CD4-positive, alpha-beta T cell treated with Interleukin-4 for 1 hour (primary cell): Measurements from ENCODE around the gene SLC25A26.
A peak's percentile ranks its signal among the peaks of the same experiment; 100 is the strongest.
"Not testable (repeated sequence)": the region's sequence is repeated elsewhere in the genome, so short reads cannot be mapped to it uniquely, and the experiment has no call there.

Source experiments
- DNase-seq, 2 donors: peaks; one replicate each; pipeline ENCODE4 v3.0.0-alpha.2; 2020 to 2022

The SLC25A26 gene

DNA sequence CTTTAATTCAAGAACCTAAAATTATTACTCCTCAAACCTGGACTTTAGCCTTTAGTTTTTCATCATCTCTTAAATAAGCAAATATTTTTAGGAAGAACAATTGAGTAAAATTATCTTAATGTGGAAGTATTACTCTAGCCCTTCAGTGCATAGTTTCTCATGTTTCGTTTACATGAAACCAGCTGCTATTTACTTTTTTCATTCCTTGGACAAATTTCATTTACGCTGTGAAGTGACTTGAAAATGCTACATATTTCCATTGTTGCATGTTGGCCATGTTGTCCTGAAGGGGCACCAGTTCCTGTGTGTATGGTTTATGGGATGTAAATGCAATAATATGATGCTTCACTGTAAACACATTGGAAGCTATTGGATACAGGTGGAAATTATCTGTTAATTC, 49.9 kb downstream of the SLC25A26 start:
- no peak for DNase-seq

GRCh38 chr3:66271231-66271630, 50.4 kb downstream of the SLC25A26 start:
- no peak for DNase-seq

- no peak for DNase-seq
These were observed 51.2 kb downstream of the SLC25A26 start for GRCh38 chr3:66272016-66272415.

DNA sequence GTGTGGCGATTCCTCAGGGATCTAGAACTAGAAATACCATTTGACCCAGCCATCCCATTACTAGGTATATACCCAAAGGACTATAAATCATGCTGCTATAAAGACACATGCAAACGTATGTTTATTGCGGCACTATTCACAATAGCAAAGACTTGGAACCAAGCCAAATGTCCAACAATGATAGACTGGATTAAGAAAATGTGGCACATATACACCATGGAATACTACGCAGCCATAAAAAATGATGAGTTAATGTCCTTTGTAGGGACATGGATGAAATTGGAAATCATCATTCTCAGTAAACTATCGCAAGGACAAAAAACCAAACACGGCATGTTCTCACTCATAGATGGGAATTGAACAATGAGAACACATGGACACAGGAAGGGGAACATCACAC, 54.0 kb downstream of the SLC25A26 start:
- not testable (repeated sequence) for DNase-seq

DNA sequence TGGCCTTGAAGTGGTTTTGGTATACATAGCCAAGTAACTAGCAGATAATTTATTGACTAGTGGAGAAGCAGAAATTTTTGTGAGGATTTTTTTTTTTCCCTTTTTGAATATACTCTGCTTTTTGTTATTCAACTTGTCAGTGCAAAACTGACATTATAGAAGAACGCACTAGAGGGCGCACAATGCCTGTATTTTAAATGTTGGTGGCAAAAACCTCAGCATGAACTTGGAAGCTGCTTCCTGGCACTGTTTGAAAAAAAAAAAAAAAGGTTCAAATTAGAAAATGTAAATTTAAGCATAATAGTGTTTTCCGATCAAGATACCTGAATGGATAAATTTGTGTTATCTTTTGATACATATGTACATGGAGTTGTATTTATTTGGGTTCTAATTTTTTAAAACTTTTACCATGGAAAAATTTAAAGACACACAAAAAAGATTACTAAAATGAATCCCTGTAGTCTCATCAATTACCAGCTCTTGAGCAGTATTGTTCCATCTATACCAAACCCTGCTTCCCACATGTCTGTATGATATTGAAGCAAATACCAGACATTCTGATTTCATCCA, 56.0 kb downstream of the SLC25A26 start:
- peak; percentile 67 to 82 for DNase-seq

DNA sequence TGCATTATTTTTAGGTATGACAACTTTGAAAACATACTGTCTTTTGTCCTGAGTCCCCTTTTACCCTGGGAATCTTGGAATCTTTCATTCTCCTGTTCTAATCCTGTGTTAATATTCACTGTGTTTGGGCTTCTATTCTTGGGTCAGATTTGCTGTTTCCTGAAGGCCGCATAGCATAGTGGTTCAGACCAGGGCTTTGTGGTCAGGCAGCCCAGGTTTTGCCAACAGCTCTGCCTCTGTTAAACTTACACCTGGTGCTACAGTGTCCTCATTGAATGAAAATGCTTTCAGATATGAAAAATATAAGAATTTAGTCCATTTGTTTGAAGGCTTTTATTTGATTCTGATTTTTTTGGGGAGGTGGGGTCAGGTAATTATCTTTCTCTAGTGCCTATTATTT, 58.4 kb downstream of the SLC25A26 start:
- DNase-seq: no peak

DNA sequence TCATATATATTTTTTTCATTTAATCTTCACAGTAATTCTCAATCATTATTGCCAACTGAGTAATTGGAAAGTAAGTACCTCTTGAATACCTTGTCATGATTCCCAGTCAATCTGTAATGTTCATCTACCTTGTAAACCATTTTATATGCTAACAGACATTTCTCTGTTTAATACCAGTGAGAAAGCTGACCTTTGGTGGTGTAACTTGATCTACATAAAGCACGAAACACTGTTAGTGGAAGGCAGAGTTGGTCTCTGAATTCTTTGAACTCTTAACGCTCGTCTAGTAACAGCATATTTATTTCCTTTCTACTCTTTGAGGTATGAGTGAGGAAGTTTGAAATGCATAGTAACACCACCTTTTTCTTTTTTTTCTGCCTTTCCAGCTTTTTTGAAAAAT, 59.5 kb downstream of the SLC25A26 start:
- DNase-seq: no peak

DNA sequence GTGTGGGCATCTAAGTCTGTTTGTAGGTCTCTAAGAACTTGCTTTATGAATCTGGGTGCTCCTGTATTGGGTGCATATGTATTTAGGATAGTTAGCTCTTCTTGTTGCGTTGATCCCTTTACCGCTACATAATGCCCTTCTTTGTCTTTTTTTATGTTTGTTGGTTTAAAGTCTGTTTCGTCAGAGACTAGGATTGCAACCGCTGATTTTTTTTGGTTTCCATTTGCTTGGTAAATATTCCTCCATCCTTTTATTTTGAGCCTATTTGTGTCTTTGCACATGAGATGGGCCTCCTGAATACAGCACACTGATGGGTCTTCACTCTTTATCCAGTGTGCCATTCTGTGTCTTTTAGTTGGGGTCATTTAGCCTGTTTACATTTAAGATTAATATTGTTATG, 71.1 kb downstream of the SLC25A26 start:
- not testable (repeated sequence) for DNase-seq

GRCh38 chr3:66297260-66297873, 76.6 kb downstream of the SLC25A26 start:
- peak in 1 of 2 donors; percentile 35 for DNase-seq

GRCh38 chr3:66297900-66298299, 77.1 kb downstream of the SLC25A26 start:
- DNase-seq: peak in 1 of 2 donors; percentile 44

DNA sequence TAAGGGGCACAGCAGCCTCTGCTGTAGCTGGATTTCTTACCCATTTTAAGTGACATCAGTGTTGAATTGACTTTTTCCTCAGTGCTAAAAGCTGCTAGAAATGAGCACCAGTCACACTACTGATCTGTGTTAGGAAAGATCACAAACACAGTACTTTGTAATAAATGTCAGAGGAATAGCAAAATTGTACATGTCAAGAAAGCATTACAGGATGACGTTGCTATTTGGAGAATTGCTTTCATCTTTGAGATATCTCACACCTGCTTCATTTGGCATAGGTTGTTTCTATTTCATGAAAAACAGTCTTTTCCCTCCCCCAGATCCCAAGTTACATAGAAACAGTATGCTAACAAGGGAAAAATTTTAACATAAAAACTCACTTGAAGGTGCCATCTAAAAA, 77.8 kb downstream of the SLC25A26 start:
- peak in 1 of 2 donors; percentile 51 for DNase-seq

- not testable (repeated sequence) for DNase-seq
These were observed 78.3 kb downstream of the SLC25A26 start for GRCh38 chr3:66299085-66299484.

- no peak for DNase-seq
These were observed 79.1 kb downstream of the SLC25A26 start for GRCh38 chr3:66299891-66300290.

- peak; percentile 75 to 90 for DNase-seq
These were observed 81.5 kb downstream of the SLC25A26 start for GRCh38 chr3:66302288-66302687.

DNA sequence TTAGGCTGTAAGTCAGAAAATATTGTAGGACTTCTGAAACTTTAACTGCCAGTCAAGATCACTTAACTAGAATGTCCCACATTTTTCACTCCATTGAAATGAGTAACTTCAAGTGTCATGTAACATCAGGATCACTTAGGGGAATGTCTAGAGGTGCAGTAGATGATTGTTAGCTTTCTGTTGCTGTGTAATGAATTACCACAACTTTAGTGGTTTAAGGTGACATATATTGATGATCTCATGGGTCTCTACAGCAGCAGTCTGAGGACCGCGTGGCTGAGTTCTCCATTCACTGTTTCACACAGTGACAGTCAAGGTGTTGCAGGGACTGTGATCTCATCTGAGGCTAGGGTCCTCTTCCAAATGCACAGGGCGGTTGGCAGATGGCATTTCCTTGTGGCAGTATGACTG, 82.7 kb downstream of the SLC25A26 start:
- DNase-seq: peak; percentile 67 to 77

DNA sequence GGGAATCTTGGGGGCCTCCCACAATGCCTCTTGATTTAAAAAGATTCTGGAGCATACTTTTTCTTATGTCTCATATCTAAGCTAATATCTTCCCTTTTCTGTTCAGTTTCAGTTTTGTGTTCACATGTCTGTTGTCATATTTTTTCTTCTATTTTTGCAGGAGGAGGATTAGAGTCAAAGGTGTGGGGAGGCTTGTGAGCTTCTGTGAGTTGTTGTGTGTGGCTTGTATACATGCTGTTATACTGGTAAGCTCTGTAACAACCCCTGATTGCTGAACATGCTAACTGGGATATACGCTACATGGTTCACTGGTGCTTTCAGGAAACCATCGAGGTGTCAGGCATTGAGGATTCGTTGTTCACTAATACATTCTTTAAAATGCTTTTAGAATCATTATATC, 83.5 kb downstream of the SLC25A26 start:
- peak in 1 of 2 donors; percentile 42 for DNase-seq

GRCh38 chr3:66306086-66306485, 85.3 kb downstream of the SLC25A26 start:
- DNase-seq: peak in 1 of 2 donors; percentile 17

- DNase-seq: peak in 1 of 2 donors; percentile 62
These were observed 86.2 kb downstream of the SLC25A26 start for GRCh38 chr3:66306991-66307390.

DNA sequence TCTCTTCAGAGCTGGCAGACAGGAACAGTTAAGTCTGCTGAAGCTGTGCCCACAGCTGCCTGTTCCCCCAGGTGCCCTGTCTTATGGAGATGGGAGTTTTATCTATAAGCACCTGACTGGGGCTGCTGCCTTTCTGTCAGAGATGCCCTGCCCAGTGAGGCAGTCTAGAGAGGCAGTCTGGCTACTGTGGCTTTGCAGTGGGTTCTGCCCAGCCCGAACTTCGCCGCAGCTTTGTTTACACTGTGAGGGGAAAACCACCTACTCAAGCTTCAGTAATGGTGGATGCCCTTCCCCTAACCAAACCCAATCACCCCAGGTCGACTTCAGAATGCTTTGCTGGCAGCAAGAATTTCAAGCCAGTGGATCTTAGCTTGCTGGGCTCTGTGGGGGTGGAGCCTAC, 91.2 kb downstream of the SLC25A26 start:
- peak; percentile 44 to 58 for DNase-seq

DNA sequence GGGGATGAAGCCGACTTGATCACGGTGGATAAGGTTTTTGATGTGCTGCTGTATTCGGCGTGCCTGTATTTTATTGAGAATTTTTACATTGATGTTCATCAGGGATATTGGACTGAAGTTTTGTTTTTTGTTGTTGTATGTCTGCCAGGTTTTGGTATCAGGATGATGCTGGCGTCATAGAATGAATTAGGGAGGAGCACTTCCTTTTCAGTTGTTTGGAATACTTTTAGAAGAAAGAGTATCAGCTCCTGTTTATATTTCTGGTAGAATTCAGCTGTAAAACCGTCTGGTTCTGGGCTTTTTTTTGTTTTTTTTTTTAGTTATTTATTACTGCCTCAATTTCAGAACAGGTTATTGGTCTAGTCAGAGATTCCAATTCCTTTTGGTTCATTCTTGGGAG, 93.7 kb downstream of the SLC25A26 start:
- DNase-seq: no peak

- DNase-seq: no peak
These were observed 97.1 kb downstream of the SLC25A26 start for GRCh38 chr3:66317750-66318376.

DNA sequence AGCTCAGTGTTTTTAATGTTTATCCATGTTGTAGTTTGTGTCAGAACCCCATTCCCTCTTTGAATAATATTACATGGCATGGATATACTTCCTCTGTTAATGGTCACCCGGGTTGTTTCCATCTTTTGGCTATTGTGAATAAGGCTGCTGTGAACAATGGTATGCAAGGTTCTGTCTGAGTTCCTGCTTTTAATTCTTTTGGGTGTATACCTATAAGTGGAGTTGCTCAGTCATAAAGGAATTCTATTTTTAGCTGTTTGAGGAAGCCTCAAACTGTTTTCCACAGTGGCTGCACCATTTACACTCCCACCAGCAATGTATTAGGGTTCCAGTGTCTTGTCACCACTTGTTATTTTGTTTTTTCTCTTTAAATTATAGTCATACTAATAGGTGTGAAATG, 99.6 kb downstream of the SLC25A26 start:
- DNase-seq: no peak

DNA sequence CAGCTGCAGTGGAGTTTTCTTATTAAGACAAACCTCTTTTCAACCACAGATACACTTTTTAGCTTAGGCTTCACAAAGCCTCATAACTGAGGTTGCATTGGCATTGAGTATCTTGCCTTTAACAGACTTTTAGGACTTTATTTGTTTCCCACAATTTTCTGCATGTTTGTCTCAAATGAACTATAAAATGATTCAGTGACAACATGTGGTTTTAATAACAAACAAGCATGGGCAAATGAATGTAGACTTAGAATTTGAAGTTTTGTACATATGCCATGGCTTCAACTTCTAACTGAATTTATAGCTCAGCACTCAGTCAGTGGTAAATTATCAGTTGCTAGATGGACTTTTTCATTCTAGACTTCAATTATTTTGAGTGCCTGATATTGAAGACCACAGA, 101.6 kb downstream of the SLC25A26 start:
- DNase-seq: no peak

DNA sequence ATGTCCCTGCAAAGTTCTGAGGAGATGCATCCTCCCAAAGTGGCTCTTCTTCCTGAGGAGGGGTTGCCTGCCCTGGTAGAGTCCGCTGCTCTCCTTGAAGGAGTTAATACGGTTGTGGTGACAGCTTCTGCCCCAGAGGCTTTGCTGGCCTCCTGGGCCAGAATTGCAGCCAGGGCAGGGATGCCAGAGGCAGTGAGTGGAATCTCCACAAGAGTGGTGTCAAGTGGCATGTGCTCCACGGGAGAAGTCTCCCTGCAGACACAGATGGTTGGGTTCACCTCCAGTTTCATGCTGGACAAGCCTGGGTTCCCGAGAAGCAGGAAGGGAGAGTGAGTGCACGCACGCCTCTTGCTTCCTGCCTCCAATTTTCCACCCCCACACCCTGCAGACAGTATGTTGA, 105.5 kb downstream of the SLC25A26 start:
- no peak for DNase-seq

- no peak for DNase-seq
These were observed 114.9 kb downstream of the SLC25A26 start for GRCh38 chr3:66335671-66336070.
